HG02763 (cell line): Measurements from ENCODE around the gene NCCRP1.
"Not testable (repeated sequence)": the region's sequence is repeated elsewhere in the genome, so short reads cannot be mapped to it uniquely, and the experiment has no call there.

Experiments used
- ATAC-seq: cut with Tn5 transposase; IDR thresholded peaks from one replicate; pipeline ENCODE4 v1.9.1; 2021; ENCODE audit warnings: mild to moderate bottlenecking, moderate library complexity; ENCODE audit not compliant: unreplicated experiment

The NCCRP1 gene

DNA sequence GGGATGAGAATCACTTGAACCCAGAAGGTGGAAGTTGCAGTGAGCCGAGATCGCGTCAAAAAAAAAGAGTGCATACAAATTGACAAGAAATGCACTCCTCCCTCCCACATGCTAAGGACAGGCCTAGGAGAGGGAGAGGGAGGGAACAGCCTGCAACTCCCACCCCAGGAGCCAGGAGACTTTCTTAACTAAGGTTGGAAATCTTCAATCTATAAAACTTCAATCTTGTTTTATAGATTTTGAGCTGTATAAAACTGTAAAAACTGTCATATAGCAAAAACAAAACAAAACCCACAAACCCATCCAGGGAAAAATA is 8.6 kb downstream of the NCCRP1 start:
- ATAC-seq, result no peak

DNA sequence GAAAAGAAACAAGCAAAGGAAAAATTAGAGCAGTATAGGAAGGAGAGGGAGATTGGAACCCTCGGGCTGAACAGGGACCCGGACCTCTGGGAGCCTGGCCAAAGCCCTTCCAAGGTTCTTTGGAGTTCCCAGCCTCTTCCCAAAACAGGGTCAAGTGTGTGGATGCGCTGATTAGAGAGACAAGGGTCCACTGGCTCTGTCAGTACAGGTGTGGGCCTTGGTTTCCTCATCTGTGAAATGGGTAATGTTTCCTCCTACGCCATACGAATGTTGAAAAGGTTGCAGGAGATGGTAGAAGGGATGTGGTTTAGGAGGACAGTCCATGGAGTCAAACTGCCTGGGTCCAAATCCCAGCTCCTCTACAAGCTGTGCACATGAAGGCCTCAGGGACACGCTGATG is 9.4 kb downstream of the NCCRP1 start:
- no peak for ATAC-seq

DNA sequence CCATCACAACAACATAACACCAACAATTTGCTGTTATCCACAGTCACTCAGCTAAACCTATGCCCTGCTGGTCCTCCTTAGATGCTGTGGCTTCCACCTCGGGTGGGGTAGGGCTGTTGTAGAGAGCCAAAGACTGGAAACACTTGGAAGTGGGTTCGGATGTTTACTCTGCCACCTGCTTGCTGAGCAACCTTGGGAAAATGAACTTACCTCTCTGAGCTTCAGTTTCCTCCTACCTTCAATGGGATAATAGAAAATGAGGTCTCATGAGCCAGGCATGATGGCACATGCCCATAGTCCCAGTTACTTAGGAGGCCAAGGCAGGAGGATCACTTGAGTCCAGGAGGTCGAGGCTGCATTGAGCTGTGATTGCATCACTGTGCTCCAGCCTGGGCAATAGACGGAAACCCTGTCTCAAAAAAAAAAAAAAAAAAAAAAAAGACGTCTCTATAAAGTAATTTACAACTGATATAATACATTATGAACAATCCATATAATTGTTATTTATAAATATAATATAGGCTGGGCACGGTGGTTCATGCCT is 10.6 kb downstream of the NCCRP1 start:
- no peak for ATAC-seq

DNA sequence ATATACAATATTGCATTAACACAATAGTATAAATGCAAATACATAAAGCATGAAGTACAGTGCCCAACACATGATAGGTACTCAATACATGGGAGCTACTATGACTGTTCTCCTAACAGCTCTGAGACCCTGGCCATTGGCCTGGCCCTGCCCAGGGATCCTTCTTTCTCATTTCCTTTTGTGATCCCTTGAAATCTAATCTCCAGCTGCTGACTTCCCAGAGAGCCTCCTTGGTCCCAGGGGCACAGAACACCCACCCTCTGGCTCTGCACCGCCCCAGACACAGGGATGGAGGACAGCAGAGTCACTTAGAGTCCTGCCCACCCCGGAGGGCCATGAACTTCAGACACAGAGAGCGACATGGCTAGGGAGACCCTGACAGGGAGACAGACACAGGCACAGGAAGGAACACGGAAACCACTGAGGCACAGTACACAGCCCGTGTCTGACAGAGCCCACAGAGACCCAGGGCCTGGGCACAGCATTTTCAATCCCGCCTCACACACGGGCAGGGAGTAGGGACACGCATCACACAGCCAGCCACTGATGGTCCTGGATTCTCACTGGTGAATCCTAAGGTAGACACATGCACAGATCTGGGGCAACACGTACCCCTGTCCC is 11.5 kb downstream of the NCCRP1 start:
- ATAC-seq, result no peak

DNA sequence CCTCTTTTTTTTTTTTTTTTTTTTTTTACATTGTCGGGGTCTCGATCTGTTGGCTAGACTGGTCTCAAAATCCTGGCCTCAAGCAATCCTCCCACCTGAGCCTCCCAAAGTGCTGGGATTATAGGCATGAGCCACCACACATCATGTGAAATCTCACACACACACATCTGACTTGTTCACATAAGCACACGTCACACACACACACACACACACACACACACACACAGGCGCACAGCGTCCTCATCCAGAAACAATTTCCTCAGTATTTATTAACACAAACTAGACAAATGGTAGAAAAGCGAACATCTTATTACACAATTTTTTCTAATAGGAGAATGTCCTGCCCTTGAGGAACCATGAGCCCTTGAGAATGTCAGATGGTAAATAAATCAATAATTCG is 12.4 kb downstream of the NCCRP1 start:
- ATAC-seq, result no peak

DNA sequence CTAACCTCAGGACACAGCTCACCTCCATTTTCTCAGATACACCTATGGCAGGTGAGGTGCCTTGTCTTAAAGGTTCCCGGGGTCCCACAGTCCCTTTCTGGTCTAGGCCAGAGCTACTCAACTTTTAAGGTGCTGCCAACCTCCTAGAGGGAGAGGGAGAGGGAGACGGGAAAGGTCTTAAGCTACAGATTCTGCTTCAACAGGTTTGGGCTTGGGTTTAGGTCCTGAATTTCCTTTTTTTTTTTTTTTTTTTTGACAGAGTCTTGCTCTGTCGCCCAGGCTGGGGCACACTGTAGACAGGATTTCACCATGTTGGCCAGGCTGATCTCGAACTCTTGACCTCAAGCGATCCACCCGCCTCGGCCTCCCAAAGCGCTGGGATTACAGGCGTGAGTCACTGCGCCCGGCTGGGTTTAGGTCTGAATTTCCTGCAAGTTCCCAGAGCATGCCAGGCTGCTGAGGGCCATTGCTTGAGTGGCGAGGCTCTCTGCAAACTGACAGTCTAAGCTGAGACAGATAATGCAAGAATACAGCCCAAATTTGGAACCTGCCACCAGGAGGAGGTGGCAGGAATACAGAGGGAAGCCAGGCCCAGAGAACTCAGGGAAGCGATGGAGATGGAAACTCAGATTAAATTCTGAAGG is 15.1 kb downstream of the NCCRP1 start:
- no peak for ATAC-seq

DNA sequence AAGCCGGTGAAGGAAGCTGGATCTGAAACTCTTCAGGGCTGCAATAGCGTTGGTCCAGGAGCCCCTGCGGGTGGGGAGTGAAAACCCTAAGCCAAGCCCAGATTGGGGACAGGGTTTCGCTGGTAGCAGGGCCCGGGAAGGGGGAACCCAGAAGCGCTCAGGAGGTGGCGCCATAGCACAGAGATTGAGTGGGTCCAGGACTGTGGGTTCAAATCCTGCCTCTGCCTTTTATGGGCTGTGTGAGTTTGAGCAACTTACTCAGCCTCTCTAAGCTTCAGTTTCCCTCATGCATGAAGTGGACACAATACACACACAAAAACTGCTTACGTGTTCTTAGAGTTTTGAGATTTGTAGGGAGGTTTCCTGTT is 15.6 kb downstream of the NCCRP1 start:
- ATAC-seq, result no peak

DNA sequence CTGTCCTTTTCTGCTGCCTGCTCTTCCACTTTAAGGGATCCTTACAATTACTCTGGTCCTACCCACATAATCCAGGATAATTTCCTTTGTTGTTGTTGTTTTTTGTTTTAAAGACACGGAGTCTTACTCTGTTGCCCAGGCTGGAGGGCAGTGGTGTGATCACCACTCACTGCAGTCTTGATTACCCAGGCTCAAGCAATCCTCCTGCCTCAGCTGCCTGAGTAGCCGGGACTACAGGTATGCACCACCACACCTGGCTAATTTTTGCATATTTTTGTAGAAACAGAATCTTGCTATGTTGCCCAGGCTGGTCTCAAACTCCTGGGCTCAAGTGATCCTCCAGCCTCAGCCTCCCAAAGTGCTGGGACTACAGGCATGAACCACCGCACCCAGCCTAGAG is 18.6 kb downstream of the NCCRP1 start:
- ATAC-seq, result not testable (repeated sequence)

DNA sequence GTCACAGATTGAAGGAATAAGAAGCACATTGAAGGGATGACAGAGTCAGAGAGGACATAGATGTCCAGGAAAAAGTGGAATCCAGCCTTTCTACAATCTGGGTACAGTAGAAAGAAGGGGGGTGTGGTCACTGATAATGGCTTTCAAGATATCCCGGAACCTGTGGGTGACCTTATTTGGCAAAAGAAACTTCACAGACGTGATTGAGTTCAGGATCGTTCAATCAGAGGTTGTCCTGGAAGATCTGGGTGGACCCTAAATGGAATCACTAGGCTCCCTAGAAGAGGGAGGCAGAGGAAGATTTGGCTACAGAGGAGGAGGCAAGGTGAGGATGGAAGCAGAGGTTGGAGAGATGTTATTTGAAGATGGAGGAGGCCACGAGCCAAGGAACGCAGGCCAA is 20.3 kb downstream of the NCCRP1 start:
- no peak for ATAC-seq

DNA sequence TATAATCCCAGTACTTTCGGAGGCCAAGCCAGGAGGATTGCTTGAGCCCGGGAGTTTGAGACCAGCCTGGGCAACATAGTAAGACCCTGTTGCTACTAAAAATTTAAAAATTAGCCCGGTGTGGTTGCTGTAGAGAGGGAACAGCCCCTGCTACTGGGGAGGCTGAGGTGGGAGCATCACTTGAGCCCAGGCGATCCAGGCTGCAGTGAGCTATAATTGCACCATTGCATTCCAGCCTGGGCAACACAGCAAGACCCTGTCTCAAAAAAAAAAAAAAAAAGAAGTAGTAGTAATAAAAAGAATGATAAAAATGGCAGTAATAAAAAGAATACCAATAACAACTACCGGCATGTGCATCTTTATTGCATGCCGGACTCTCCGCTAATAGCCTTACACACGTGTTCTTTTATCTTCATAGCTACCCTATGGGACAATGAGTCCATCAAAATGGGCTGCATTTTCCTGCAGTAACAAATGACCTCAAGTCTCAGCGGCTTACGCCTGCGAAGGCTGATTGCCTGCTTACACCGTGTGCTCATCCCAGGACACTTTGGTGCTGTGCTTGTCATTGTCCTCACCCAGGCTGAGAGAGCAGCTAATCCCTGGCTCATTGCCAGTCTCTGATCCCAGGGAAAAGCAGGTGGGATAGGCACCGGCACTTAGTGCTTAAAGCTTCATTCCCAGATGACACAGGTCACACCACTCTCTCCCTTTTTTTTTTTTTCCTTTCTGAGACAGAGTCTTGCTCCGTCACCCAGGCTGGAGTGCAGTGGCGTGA is 21.7 kb downstream of the NCCRP1 start:
- no peak for ATAC-seq

DNA sequence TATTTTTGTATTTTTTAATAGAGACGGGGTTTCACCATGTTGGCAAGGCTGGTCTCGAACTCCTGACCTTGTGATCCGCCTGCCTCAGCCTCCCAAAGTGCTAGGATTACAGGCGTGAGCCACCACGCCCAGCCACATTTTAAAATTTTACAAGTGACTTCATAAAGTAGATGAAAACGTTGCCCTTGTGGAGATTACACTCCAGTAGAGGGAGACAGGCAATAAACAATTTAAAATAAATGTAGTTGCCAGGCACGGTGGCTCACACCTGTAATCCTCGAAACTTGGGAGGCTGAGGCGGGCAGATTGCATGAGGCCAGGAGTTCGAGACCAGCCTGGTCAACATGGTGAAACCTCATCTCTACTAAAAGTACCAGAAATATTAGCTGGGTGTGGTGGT is 22.3 kb downstream of the NCCRP1 start:
- ATAC-seq, result not testable (repeated sequence)

DNA sequence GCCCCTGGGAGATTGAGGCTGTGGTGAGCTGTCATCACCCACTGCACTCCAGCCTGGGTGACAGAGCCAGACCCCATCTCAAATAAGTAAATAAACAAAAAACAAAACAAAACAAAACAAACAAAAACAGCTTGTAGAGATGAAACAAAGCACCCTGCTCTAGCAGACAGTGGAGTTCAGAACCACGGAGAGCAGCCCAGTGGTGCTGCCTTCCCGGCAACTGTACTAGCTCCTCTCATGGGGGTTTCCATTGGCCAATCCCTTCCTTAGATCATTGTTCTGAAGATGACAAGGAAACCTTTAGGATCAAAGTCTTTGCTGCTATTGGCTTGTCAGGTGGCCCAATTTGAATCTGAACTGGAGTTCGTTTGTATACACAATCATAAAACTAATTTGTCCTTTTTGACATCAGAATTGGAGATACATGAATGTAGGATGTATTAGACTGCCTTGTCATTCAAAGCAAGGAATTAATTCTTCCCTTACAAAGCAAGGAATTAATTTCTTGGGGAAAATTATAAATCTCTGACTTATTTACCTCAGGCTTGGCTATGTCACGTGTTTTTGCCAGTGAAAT is 27.0 kb downstream of the NCCRP1 start:
- no peak for ATAC-seq

DNA sequence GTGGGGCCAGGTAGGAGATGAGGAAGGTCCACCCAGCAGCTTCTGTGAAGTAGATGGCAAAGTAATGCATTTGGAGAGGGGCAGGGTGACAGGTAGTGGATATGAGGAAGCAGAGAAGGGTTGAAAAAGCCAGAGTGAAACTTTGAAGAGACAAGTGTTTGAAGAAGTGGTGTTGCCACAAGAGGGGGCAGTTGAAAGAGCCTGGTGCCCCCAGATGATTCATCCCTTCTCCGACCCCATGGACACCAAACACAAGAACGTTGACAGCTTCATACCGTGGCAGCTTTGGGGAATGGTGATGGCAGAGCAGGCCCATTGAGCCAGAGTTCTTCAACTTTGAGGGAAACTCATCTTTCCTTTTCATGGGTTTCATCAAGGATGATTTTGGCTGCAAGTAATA is 28.1 kb downstream of the NCCRP1 start:
- no peak for ATAC-seq

DNA sequence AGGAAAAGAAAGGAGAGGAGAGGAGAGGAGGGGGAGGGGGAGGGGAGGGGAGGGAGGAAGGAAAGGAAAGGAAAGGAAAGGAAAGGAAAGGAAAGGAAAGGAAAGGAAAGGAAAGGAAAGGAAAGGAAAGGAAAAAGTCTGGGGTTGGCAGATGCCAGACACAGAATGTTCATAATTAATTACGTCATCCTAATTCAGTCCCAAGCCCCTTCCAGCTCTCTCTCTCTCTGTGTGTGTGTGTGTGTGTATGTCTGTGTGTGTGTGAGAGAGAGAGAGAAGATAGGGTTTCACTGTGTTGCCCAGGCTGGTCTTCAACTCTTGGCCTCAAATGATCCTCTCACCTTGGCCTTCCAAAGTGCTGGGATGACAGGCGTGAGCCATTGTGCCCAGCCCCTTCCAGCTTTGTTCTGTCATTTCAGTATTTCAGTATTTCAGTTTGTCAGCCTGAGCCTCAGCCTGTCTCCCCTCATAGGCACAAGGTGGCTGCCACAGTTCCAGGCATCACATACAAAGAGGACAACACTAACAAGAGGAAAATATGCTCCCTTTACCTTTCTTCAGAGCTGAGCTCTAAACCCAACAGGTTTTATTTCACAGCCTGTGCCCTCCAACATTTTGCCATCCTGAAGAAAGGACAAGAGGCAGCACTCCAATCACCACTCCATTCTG is 33.5 kb downstream of the NCCRP1 start:
- no peak for ATAC-seq

DNA sequence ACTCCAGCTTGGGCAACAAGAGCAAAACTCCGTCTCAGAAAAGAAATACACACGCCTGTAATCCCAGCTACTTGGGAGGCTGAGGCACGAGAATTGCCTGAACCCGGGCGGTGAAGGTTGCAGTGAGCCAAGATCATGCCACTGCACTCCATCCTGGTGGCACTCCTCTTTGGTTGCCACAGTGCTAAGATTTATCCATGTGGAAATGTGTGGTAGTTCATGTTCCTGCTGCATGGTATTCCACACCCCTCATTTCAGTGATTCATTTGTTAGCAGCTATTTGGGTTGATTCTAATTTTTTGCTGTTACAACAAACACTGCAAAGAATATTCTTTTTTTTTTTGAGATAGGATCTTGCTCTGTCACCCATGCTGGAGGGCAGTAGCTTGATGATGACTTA is 35.9 kb downstream of the NCCRP1 start:
- no peak for ATAC-seq

DNA sequence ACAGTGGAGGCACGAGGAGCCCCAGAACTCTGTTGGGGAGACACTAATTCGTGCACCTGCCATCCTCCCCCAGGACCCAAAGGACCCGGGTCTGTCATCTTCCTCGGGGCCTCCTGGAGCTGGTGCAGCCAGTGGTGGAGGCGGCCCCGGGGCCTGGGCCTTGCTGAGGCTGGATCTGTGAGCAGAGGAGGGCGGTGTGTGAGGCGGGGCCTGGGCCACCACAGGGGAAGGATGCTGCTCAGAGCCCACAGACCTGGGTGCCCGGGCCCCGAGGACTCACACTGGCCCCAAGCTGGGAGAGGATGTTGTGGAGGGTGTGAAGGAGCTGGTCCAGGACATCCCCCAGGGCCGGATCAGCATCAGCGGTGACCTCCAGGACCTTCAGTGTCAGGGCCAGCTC is 39.8 kb downstream of the NCCRP1 start:
- no peak for ATAC-seq

DNA sequence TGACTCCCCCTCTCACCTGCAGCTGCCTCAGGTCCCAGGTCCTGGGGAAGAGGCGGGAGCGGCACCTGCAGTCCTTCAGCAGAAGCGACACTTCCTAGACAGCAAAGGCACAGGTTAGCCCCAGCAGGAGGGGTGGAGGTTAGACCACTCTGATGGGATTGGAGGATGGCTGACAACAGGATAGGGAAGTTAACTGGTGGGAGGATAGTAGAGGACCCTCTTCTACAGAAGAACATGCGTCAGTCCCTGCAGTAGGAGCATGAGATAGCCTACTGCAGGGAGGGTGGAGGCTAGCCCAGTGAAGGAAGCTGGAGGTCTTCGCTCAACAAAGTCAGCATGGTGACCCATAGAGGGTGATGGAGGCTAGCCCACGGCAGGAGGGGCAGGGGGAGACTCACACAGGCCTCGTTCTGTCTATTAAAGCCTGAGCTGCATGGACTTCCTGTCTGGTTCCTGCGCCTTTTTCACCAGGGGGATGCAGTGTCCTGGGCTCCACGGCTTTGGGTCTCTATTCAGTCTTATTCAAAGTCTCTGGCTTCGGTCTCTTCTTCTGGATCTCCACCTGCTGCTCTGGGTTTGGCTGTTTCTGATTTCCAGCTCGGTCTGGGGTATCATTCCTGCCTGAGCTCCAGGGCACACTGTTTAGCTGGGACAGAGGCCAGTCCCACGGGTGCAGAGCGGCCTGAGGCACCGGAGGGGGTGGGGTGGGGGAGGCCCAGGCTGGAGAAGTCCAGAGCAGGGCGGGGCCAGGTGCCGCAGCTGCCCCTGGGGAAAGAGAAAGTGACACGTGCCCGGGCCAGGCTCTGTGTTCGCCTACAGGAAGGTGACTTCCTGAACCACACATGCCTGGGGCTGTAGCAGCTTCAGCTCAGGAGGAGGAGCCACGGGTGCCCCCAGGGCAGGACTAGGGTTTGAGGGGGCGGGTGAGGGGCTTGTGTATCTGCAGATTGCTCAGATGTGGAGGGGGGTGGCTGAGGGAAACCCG is 40.7 kb downstream of the NCCRP1 start:
- ATAC-seq, result no peak

DNA sequence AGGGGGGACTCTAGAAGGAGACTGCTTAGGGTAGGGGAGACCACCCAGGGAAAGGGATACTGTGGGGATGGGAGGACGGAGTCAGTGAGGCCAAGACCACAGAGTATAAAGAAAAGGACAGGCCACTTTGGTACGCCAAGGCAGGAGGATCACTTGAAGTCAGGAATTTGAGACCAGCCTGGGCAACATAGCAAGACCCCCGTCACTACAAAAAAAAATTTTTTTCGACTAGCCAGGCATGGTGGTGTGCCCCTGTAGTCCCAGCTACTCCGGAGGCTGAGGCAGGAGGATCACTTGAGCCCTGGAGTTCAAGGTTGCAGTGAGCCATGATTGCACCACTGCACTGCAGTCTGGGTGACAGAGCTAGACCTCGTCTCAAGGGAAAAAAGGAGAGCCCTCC is 41.4 kb downstream of the NCCRP1 start:
- no peak for ATAC-seq

DNA sequence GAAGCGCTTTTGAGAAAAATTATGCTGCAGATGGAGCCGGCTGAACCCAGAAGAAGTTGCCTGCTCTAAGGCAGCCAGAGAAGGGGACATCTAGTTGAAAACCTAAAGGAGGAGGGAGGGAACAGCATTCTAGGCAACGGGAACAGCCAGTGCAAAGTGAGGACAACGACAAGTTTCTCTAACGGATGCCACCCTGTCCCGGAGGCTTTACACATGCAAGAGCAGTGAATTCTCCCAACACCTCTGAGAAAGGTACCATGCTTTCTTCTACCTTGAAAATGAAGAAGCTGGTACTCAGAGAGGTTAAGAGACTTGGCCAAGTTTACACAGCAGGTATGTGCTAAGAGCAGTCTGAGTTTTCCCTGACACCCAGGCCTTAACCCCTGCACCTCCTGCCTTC is 42.2 kb downstream of the NCCRP1 start:
- no peak for ATAC-seq

DNA sequence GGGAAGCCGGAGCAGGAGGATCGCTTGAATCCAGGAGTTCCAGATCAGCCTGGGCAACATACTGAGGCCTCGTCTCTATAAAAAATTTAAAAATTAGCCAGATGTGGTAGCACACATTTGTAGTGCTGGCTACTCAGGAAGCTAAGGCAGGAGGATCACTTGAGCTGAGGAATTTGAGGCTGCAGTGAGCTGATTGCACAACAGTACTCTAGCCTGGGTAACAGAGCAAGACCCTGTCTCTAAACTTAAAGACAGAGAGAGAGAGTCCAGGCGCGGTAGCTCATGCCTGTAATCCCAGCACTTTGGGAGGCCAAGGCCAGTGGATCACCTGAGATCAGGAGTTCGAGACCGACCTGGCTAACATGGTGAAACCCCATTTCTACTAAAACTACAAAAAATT is 43.7 kb downstream of the NCCRP1 start:
- ATAC-seq, result no peak
